ENCODE data around the gene SLC7A14.

DNA sequence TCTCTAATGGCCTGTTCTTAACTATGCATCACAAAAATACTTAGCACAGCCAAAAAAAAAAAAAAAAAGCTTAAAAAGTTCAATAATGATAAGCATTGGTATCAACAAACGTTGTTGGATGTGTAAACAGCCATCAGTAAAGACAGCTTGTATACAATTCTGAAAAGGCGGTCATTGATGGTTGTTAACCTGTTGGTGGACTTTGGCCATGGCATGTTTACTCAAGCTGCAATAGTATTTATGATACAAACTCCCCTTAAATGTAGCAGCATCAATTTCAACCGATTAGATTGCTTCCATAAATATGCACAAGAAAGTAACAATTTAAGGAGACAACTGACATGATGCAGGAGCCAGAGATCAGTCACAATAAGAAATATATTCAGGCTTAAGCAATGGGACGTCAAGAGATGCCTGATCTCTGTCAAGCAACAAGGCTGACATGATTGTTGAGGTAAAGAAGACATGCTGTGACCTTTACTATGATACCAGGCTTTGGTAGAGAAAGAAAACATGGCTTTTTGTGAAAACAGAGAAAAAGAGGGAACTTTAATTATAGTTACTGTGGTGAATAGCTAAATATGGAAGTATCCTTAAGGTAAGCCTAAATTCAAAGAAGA lies 14.2 kb upstream of the SLC7A14 start:
- TF ChIP-seq CTCF (conservative IDR thresholded peaks at IDR 0.05; ENCODE audit: low read depth, low read length): no peak
- no peak for TF ChIP-seq FOS (IDR thresholded peaks at IDR 0.05; ENCODE audit: low read depth, low read length)
- TF ChIP-seq CEBPB (IDR thresholded peaks at IDR 0.05; ENCODE audit: low read depth, low read length): no peak
- TF ChIP-seq MXI1 (IDR thresholded peaks at IDR 0.05; ENCODE audit: borderline replicate concordance, low read depth, low read length): no peak
- TF ChIP-seq RFX5 (IDR thresholded peaks at IDR 0.05; ENCODE audit: low read depth, low read length): no peak
- TF ChIP-seq POLR2A (IDR thresholded peaks at IDR 0.05; ENCODE audit: low read depth, low read length): no peak
- no peak for TF ChIP-seq USF2 (IDR thresholded peaks at IDR 0.05; ENCODE audit: low read depth, low read length)
- no peak for TF ChIP-seq MAZ (IDR thresholded peaks at IDR 0.05; ENCODE audit: borderline replicate concordance, low read depth, low read length)
- no peak for TF ChIP-seq MAFK (IDR thresholded peaks at IDR 0.05; ENCODE audit: low read depth, low read length)
- no peak for TF ChIP-seq RAD21 (IDR thresholded peaks at IDR 0.05; ENCODE audit: low read length)

Measured in IMR-90 (cell line).